Stimulated activated naive CD4-positive, alpha-beta T cell (primary cell): ENCODE measurements around the gene DOCK3.
"Not testable (repeated sequence)": the region's sequence is repeated elsewhere in the genome, so short reads cannot be mapped to it uniquely, and the experiment has no call there.

Experiments
- DNase-seq, 6 experiments: peaks; one replicate each; lab custom pipeline; 2025; lab: John Stamatoyannopoulos, UW

Gene DOCK3

DNA sequence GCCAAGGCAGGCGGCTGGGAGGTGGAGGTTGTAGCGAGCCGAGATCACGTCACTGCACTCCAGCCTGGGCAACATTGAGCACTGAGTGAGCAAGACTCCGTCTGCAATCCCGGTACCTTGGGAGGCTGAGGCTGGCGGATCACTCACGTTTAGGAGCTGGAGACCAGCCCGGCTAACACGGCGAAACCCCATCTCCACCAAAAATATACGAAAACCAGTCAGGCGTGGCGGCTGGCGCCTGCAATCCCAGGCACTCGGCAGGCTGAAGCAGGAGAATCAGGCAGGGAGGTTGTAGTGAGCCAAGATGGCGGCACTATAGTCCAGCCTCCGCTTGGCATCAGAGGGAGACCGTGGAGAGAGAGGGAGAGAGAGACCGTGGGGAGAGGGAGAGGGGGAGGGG, 129.6 kb downstream of the DOCK3 start:
- DNase-seq, result not testable (repeated sequence)

DNA sequence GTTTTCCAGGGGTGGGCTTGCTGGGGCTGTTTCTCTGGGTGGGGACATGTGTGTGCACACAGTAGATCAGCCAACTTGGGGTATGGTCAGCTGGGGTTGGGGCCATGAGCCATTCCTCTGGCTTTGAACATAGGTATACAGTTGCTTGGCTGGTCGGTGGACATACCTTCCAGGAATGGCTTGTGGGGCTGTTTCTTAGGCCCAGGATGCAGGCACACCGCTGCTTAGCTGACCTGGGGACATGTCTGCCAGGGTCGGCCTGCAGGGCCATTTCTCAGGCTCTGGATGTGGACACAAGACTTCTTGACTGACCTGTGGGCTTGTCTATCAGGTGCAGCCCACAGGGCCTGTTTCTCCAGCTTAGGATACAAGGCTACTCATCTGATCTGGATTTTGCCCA, 130.6 kb downstream of the DOCK3 start:
- no peak for DNase-seq

DNA sequence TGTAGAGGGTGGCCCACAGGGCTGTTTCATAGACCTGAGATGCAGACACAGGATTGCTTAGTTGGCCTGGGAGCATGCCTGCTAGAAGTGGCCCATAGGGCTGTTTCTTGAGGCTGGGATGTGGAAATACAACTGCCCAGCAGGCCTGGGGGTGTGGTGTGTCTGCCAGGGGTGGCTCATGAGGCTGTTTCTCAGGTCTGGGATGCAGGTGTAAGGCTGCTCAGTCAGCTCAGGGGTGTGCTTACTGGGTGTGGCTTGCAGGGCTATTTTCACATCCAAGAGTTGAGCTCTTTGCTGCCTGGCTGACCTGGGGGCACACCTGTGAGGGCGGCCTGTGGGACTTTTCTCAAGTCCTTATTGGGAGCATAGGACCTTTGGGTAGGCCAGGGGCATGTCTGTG, 131.3 kb downstream of the DOCK3 start:
- no peak for DNase-seq

DNA sequence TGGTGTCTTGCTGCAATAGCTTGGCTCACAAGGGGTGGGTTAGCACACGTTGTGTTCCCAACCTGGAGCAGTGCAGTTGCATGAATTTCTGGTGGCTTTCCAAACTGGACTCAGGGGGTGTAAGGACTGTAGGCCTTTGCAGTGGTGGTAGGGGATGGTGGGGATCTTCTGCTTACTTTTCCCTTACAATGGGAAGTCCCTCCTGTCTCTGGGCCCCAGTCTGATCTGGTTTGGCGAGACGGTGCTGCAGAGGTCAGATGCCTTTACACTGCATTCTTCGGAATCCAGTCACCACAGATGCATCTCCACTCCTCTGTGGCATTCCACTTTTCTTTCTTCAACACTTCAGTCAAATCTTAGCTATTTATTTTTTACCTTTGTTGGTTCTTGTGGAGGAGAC, 132.1 kb downstream of the DOCK3 start:
- no peak for DNase-seq

DNA sequence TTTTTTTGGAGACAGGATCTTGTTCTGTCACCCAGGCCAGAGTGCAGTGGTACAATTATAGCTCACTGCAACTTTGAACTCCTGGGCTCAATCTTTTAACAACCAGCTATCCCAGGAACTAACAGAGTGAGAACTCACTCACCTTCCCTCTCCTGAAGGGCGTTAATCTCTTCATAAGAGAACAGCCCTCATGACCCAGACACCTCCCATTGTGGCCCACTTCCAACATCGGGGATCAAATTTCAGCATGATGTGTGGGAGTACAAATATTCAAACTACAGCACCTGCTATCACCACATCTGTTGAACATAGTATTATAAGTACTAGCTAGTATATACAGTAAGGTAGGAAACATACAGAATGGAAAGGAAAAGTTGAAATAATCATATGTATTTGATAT, 132.5 kb downstream of the DOCK3 start:
- no peak for DNase-seq

DNA sequence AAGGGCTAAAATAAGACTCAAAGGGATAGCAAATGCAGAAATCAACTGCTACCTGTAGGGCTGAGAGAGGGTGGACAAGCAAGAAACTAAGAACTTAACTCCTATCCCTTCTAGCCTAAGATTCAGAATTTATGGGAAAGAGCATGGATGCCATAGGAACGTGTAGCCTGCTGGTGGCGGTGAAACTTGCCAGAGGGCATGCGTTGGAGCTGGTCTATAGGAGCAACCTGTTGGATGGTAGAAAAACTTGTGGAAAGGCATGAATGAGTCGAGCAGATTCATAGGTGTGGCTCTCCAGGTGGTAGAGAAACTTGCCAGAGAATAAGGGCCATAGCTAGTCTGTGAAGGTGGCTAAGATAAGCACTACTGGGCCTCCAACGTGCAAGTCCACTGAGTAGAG, 137.2 kb downstream of the DOCK3 start:
- DNase-seq, result no peak

DNA sequence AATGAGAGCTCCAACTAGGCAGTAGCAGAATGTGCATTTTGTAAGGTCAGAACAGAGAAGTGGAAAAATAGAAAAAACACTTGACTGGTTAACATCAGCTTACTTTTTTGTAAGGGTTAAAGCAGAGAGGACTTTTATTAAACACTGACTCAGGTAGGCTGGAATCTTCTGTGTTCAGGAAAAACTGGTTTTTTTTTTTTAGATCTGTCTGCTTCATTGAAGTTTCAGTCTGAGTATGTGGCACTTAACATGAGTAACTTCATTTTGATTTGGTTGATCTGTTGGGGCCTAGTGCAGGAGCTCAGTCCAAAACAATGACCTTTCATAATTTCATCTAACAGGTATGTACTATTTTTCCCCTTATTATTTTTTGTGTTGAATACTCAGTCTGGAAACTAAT, 141.1 kb downstream of the DOCK3 start:
- no peak for DNase-seq

DNA sequence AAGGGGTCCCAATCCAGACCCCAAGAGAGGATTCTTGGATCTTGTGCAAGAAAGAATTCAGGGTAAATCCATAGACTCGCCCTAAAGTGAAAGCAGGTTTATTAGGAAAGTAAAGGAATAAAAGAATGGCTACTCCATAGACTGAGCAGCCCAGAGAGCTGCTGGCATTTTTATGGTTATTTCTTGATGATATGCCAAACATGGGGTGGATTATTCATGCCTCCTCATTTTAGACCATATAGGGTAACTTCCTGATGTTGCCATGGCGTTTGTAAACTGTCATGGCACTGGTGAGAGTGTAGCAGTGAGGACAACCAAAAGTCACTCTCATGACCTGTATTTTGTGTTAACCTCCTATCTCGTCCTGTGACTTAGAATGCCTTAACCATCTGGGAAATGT, 142.2 kb downstream of the DOCK3 start:
- no peak for DNase-seq

DNA sequence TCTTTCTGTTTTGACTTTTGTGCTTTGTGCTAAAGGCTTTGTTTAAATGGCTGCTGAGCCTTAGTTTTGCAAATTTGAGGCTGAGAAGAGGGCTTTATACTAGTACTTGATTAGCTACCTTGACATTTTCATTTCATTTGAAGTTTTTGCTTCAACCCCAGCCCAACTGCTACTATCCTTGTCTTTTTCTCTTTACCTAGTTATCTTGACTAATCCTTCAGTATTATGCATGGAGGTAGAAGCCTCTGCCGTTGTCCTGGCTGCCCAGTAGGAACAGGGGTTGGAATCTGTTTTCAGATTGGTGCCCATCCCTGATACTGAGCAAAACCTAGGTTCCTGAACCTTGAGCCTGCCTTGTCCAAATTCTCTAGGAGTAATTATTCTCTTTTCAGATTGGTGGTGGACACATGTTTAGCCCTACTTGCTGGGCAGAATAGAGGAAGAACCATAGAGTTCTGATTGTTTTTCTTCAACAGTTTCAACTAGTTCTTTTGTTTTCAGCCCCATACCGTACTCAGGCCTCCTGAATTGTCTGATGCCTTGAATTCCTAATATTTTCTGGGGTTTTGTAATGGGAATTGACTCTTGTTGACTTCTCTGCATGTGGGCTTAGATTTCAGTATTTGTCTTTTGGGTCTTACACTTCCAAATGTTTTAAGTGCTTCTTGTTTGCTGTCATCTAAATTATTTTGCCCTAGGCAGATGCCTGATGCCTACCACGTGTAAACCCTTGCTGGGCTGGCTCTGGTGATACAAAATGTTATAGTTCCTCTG, 143.2 kb downstream of the DOCK3 start:
- no peak for DNase-seq

DNA sequence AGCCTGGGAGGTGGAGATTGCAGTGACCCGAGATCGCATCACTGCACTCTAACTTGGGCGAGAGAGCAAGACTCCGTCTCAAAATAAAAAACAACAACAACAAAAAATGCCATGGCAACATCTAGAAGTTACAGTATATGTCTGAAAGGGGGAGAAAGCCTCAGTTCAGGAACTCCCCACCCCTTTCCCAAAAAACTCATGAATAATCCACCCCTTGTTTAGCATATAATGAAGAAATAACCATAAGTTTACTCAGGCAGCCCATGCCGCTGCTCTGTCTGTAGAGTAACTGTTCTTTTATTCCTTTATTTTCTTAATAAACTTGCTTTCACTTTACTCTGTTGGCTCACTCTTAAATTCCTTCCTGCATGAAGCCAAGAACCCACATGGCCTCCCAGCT, 145.2 kb downstream of the DOCK3 start:
- no peak for DNase-seq

DNA sequence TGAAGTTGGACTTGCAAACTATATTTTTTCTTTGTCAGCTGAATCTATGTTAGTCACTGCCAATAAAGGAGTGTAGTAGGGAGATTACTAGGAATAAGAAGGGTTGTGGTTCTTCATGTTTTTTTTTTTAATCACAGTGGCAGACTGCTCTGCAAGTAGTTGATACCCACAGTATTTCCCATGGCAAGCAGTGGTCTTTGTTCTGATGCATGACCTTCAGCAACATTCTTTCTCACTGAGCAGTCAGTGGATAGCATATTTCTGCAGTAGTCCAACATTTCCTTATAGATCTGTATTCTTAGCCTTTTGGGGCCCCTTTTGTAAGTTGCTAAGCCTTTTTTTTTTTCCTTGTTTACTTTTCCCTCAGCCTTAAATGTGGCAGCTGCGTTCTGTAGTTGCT, 151.1 kb downstream of the DOCK3 start:
- DNase-seq, result no peak

DNA sequence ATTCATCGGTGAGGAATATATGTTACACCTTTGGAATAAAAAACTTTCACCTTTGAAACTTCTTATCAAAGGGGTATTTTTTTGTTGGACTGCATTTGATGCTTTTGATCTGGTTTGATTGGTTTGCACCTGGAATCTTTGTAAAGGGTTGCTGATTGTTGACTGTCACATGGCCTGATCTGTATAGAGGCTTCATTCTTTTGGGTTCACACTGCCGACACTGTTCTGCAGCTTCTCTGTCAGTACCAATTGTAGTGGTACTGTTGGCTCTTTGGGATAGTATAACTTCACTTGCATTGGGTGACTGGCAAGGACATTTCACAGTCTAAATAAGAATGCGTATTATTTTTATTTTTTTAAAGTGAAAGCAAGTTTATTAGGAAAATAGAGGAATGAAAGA, 155.7 kb downstream of the DOCK3 start:
- no peak for DNase-seq

DNA sequence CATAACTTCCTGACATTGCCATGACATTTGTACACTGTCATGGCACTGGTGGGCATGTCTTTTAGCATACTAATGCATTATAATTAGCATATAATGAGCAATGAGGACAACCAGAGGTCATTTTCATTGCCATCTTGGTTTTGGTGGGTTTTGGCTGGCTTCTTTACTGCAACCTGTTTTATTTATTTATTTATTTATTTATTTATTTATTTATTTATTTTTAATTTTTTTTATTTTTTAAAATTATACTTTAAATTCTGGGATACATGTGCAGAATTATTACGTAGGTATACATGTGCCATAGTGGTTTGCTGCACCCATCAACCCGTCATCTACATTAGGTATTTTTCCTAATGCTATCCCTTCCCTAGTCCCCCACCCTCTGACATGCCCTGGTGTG, 156.3 kb downstream of the DOCK3 start:
- DNase-seq, result not testable (repeated sequence)

DNA sequence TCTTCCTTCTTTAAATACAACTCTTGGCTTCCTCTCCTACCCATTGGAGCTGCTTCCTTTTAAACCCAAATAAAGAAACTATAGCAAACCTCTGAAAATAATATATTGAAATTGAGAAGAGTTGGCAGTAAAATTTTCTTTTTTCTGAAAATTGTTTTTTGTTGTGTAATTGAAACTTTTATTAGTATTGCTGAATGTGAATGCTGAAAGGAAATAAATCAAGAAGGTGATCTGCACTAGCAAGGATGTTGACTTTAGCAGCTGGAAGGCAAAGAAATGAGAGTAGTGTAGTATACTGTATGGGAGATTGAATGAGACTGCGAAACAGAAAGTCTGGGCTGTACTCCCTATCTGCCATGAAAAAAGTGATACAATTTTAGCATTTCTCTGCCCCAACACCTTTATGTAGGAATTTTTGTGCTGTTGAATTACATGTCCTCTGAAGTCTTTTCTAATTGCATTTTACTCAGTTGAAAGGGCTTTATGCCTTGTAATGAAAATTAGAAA, 166.3 kb downstream of the DOCK3 start:
- no peak for DNase-seq

DNA sequence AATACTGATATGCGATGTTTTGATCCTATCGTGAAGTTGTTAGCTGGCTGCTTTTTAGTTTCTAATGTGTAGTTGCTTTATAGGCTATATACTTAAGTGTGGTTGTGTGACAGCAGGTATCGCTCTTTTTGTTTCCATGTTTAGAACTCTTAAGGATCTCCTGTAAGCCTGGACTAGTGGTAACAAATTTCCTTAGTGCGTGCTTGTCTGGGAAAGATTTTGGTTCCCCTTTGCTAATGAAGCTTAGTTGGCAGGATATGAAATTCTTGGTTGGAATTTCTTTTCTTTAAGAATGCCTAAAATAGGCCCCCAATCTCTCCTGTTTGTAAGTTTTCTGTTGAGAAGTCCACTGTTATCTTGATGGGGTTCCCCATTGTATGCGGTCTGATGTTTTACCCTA, 173.6 kb downstream of the DOCK3 start:
- no peak for DNase-seq

DNA sequence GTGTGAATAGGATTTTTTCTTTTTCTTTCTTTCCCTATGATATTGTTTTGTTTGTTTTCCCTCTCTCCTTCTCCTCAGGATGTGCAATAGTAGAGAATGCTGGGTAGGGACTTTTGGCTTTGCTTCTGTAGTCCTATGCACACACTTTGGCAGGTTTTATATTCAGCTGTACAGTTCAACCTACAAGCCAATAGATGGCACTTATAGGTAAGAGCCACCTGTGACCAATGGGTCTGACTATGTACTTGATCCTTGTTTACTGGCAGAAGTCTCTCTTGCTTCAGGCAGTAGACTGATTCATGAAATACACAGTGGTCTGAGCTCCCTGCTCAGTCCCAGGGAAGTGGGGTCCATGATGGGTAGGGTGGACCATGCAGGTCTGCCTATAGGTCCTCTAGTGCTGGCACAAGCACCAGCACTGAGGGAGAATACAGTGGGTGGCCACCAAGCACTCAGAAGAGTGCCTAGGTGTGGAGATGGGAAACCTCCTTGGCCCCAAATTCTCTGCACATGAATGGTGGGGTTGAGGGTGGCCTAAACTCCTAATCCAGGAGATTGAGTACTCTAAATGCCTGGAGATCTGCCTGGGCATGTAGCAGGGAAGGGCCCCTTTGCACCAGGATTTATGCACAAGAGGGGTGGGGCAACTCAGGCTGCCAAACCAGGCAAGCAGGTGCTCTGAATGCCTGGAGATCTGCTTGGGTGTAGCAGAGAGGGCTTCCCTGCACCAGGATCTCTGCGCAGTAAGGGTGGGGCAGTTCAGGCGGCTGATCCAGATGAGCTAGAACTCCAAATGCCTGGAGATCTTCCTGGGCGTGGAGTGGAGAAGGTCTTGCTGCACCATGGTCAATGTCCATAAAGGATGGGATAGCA, 176.1 kb downstream of the DOCK3 start:
- DNase-seq, result no peak

DNA sequence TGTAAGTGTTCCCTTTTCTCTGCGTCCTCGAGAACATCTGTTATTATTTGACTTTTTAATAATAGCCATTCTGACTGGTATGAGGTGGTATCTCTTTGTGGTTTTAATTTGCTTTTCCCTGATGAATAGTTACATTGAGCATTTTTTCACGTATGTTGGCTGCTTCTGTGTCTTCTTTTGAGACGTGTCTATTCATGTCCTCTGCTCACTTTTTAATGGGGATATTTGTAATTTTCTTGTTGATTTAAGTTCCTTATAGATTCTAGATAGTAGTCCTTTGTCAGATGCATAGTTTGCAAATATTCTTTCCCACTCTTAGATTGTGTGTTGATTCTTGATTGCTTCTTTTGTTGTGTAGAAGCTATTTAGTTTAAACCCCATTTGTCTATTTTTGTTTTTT, 179.2 kb downstream of the DOCK3 start:
- no peak for DNase-seq

DNA sequence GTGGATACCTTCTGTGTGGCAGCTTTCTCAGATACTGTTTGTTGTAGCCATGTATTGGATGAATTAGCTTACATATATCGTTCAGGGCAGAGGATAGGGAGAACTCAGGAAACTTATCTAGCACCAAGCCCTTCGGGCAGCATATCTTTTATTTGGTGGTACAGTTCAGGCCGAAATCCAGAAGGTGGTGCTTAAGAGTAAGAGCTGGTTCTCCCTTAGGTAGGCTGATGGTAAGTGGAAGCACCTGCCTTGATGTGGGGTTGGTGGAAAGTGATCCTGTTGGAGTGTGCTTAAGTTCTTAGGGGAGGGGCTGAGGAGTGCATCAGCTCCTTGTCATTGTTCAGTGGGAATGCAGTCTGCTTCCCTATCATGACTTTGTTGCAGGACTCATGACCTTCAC, 187.5 kb downstream of the DOCK3 start:
- no peak for DNase-seq

DNA sequence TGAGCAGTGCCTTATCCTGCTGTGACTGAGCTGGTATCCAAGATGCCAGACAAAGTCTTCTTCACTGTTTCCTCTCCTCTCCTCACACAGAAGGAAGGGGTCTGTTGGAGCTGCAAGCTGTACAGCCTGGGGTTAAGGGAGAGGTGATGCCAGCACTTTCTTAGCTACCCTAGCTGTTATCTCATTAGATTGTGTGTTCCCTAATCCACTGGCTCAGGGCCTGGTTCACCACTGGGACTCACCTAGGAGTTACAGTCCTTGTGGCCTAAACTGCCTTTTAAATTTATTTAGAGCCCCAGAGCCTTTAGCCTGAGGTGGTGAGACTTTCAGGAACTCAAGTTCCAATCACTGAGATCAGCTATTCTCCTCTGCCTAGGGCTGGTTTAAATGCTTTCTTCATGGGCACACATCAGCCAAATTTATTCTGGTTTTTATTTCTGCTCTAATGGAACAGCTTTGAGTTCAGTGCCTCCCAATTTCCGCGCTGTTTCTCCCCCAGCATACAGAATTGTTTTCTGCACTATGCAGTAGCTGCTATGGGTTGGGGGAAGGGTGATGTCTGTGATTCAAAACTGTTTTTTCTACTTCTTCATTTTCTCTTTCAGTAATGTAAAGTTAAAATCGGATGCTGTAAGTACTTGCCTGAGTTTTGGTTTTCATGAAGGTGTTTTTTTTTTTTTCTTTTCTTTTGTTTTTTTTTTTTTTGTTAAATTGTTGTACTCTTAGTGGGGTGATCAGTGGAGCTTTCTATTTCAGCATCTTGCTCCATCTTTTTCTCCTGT, 198.8 kb downstream of the DOCK3 start:
- DNase-seq, result no peak

DNA sequence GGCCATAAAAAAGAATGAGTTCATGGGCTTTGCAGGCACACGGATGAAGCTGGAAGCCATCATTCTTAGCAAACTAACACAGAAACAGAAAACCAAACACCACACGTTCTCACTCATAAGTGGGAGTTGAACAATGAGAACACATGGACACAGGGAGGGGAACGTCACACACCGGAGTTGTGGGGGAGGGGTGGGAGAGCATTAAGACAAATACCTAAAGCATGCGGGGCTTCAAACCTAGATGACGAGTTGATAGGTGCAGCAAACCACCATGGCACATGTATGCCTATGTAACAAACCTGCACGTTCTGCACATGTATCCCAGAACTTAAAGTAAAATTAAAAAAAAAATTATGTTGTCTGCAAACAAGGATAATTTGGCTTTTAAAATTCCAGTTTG, 200.1 kb downstream of the DOCK3 start:
- DNase-seq, result not testable (repeated sequence)

DNA sequence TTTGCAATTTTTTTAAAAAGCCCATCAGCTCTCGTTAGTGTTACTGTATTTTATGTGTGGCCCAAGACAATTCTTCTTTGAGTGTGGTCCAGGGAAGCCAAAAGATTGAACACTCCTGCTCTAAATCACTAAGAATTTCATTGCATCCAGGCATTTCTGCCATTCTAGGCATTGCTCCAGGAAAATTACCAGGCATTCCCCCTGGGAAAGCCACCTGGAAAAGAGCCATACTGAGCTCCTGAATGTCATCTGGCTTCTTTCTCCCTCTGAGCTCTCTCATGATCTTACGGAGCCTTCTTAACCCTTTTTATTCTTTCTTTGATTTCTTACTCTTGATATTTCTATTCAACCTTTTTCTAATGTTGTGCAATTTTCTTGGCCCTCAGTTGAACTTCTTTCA, 202.2 kb downstream of the DOCK3 start:
- DNase-seq, result no peak

DNA sequence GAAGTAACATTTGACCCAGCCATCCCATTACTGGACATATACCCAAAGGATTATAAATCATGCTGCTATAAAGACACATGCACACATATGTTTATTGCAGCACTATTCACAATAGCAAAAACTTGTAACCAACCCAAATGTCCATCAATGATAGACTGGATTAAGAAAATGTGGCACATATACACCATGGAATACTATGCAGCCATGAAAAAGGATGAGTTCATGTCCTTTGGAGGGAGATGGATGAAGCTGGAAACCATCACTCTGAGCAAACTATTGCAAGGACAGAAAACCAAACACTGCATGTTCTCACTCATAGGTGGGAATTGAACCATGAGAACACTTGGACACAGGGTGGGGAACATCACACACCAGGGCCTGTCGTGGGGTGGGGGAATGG, 208.0 kb downstream of the DOCK3 start:
- DNase-seq, result not testable (repeated sequence)
